ENCODE data around the gene MYH16.
"Not testable (repeated sequence)": the region's sequence is repeated elsewhere in the genome, so short reads cannot be mapped to it uniquely, and the experiment has no call there.

MYH16 gene

DNA sequence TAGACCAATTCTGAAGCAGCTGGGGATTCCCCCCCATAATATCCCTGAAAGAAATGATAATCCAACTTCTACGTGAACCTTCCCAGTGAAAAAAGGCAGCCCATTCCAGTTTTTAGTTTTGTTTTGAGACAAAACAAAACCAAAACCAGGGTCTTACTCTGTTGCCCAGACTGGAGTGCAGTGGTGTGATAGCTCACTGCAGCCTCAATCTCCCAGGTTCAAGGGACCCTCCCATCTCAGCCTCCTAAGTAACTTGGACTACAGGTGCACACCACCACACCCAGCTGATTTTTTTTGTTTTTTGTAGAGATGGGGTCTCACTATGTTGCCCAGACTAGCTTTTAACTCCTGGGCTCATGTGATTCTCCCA is 40.5 kb downstream of the MYH16 start:
- Histone ChIP-seq H3K9ac (ENCODE audit: low read length) (no peak overlapping the region), H3K4me3 (ENCODE audit: low read length) (no peak overlapping the region), H3K27ac (ENCODE audit: low read depth, low read length) (no peak overlapping the region), H3K4me1 (ENCODE audit: control insufficient read depth, insufficient read depth, low read length) (no peaks in the 10 kb centered on the region), H3K27me3 (ENCODE audit: control insufficient read depth, insufficient read depth, low read length) (no peaks in the 10 kb centered on the region), H3K36me3 (ENCODE audit: control insufficient read depth, insufficient read depth, low read length) (no peaks in the 10 kb centered on the region)

DNA sequence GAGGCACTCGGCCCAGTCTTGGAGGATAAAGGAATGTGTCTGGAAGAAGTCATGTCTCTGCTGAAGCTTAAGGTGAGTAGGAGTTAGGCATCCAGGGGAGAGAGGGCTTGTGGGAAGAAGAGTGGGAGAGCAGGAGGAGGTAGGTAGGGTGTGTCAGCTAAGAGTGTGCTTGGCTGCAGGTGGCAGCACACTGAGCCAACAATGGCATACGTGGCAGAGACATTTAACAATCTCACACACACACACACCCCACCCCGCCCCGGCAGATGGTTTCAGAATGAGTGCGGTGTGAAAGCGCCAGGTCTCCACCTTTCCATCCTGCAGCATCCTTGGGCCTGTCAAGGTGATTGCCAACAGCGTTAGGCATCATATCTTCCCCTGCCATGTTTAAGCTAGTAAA is 41.9 kb downstream of the MYH16 start:
- no peak overlapping the region for H3K4me3 ChIP-seq (ENCODE audit: low read length)
- no peaks in the 10 kb centered on the region for H3K36me3 ChIP-seq (ENCODE audit: control insufficient read depth, insufficient read depth, low read length)
- H3K27ac ChIP-seq (ENCODE audit: low read depth, low read length) = no peak overlapping the region
- no peaks in the 10 kb centered on the region for H3K4me1 ChIP-seq (ENCODE audit: control insufficient read depth, insufficient read depth, low read length)
- no peak overlapping the region for H3K9ac ChIP-seq (ENCODE audit: low read length)
- H3K27me3 ChIP-seq (ENCODE audit: control insufficient read depth, insufficient read depth, low read length) = no peaks in the 10 kb centered on the region

- Histone ChIP-seq H3K4me1 (ENCODE audit: control insufficient read depth, insufficient read depth, low read length) (peaks cover 2% of the 10 kb centered on the region), H3K27me3 (ENCODE audit: control insufficient read depth, insufficient read depth, low read length) (no peaks in the 10 kb centered on the region), H3K9ac (ENCODE audit: low read length) (no peak overlapping the region)
Observed at GRCh38 chr7:99320371-99320770, 47.7 kb downstream of the MYH16 start.

DNA sequence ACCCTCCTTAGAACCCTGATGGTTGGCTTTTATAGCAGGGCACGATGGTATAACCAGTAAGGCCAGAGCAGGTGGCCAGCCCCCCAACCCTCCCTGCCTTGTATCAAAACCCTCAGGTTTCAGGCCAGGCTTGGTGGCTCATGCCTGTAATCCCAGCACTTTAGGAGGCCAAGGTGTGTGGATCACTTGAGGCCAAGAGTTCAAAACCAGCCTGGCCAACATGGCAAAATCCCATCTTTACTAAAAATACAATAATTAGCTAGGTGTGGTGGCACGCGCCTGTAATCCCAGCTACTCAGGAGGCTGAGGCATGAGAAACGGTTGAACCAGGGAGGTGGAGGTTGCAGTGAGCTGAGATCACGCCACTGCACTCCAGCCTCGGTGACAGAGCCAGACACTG is 50.0 kb downstream of the MYH16 start:
- not testable (repeated sequence) for H3K27ac ChIP-seq (ENCODE audit: low read depth, low read length); H3K36me3 ChIP-seq (ENCODE audit: control insufficient read depth, insufficient read depth, low read length); H3K27me3 ChIP-seq (ENCODE audit: control insufficient read depth, insufficient read depth, low read length); H3K9ac ChIP-seq (ENCODE audit: low read length); H3K4me3 ChIP-seq (ENCODE audit: low read length); H3K4me1 ChIP-seq (ENCODE audit: control insufficient read depth, insufficient read depth, low read length)

More at GRCh38 chr7:99320371-99320770, 47.7 kb downstream of the MYH16 start:
- Histone ChIP-seq H3K4me3 (ENCODE audit: low read length) (no peak overlapping the region), H3K36me3 (ENCODE audit: control insufficient read depth, insufficient read depth, low read length) (no peaks in the 10 kb centered on the region), H3K27ac (ENCODE audit: low read depth, low read length) (no peak overlapping the region)

- Histone ChIP-seq H3K27me3 (ENCODE audit: control insufficient read depth, insufficient read depth, low read length) (no peaks in the 10 kb centered on the region), H3K36me3 (ENCODE audit: control insufficient read depth, insufficient read depth, low read length) (no peaks in the 10 kb centered on the region), H3K4me1 (ENCODE audit: control insufficient read depth, insufficient read depth, low read length) (peaks cover 6% of the 10 kb centered on the region), H3K27ac (ENCODE audit: low read depth, low read length) (no peak overlapping the region), H3K4me3 (ENCODE audit: low read length) (no peak overlapping the region), H3K9ac (ENCODE audit: low read length) (no peak overlapping the region)
Observed at GRCh38 chr7:99324559-99324958, 51.9 kb downstream of the MYH16 start.

- peak overlapping the region; percentile 98 for H3K4me3 ChIP-seq (ENCODE audit: low read length)
- H3K4me1 ChIP-seq (ENCODE audit: control insufficient read depth, insufficient read depth, low read length) = peaks cover 6% of the 10 kb centered on the region
Observed at GRCh38 chr7:99325001-99325493, 52.4 kb downstream of the MYH16 start.

GRCh38 chr7:99325592-99326407 is 53.2 kb downstream of the MYH16 start, which contains the start of gene ARPC1A:
TSS of gene ARPC1A (plus strand) at chr7:99325898. CDS start at chr7:99333354, 7,456 bp downstream.
- Histone ChIP-seq H3K4me1 (ENCODE audit: control insufficient read depth, insufficient read depth, low read length) (peaks cover 6% of the 10 kb centered on the region), H3K4me3 (ENCODE audit: low read length) (peak within 1 kb of the TSS; percentile 98), H3K27ac (ENCODE audit: low read depth, low read length) (peak within 1 kb of the TSS; percentile 87), H3K9ac (ENCODE audit: low read length) (peak within 1 kb of the TSS; percentile 91), H3K36me3 (ENCODE audit: control insufficient read depth, insufficient read depth, low read length) (no peaks in the 10 kb centered on the region), H3K27me3 (ENCODE audit: control insufficient read depth, insufficient read depth, low read length) (no peaks in the 10 kb centered on the region)

More at GRCh38 chr7:99325001-99325493, 52.4 kb downstream of the MYH16 start:
- Histone ChIP-seq H3K27ac (ENCODE audit: low read depth, low read length) (peak overlapping the region; percentile 87), H3K9ac (ENCODE audit: low read length) (peak overlapping the region; percentile 91), H3K27me3 (ENCODE audit: control insufficient read depth, insufficient read depth, low read length) (no peaks in the 10 kb centered on the region), H3K36me3 (ENCODE audit: control insufficient read depth, insufficient read depth, low read length) (no peaks in the 10 kb centered on the region)

GRCh38 chr7:99326408-99326782 is 53.8 kb downstream of the MYH16 start:
- peaks cover 6% of the 10 kb centered on the region for H3K4me1 ChIP-seq (ENCODE audit: control insufficient read depth, insufficient read depth, low read length)
- H3K4me3 ChIP-seq (ENCODE audit: low read length) = peak overlapping the region; percentile 98
- H3K9ac ChIP-seq (ENCODE audit: low read length) = peak overlapping the region; percentile 91
- no peaks in the 10 kb centered on the region for H3K36me3 ChIP-seq (ENCODE audit: control insufficient read depth, insufficient read depth, low read length)
- no peak overlapping the region for H3K27ac ChIP-seq (ENCODE audit: low read depth, low read length)
- no peaks in the 10 kb centered on the region for H3K27me3 ChIP-seq (ENCODE audit: control insufficient read depth, insufficient read depth, low read length)

DNA sequence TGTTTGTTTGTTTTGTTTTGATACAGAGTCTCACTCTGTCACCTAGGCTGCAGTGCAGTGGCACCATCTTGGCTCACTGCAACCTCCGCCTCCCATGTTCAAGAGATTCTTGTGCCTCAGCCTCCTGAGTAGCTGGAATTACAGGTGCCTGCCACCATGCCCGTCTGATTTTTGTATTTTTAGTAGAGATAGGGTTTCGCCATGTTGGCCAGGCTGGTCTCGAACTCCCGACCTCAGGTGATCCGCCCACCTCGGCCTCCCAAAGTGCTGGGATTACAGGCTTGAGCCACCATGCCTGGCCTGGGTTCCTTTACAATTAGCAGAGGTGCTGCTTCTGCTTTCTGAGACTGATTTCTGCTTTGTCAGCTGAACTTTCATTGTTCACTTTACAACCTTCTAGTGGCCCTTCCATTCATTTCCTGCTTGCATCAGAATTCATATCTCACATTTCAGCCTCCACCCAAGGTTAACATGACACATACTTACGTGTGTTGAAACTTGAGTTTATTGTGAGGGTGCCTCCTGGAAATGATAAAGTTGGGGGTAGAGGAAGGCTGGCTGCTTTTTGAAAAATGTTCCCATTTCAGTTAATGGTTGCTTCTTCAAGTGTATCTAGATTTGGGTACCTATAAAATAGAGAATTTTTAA is 57.8 kb downstream of the MYH16 start:
- not testable (repeated sequence) for H3K27me3 ChIP-seq (ENCODE audit: control insufficient read depth, insufficient read depth, low read length); H3K36me3 ChIP-seq (ENCODE audit: control insufficient read depth, insufficient read depth, low read length); H3K9ac ChIP-seq (ENCODE audit: low read length); H3K4me1 ChIP-seq (ENCODE audit: control insufficient read depth, insufficient read depth, low read length); H3K4me3 ChIP-seq (ENCODE audit: low read length); H3K27ac ChIP-seq (ENCODE audit: low read depth, low read length)

- Histone ChIP-seq H3K27ac (ENCODE audit: low read depth, low read length) (no peak overlapping the region), H3K9ac (ENCODE audit: low read length) (no peak overlapping the region), H3K4me1 (ENCODE audit: control insufficient read depth, insufficient read depth, low read length) (peaks cover 4% of the 10 kb centered on the region), H3K4me3 (ENCODE audit: low read length) (no peak overlapping the region), H3K27me3 (ENCODE audit: control insufficient read depth, insufficient read depth, low read length) (no peaks in the 10 kb centered on the region), H3K36me3 (ENCODE audit: control insufficient read depth, insufficient read depth, low read length) (peaks cover 3% of the 10 kb centered on the region)
Observed at GRCh38 chr7:99331002-99331401, 58.4 kb downstream of the MYH16 start.

GRCh38 chr7:99339595-99339994 is 67.0 kb downstream of the MYH16 start:
- H3K27me3 ChIP-seq (ENCODE audit: control insufficient read depth, insufficient read depth, low read length) = no peaks in the 10 kb centered on the region
- no peak overlapping the region for H3K27ac ChIP-seq (ENCODE audit: low read depth, low read length)
- peaks cover 13% of the 10 kb centered on the region for H3K36me3 ChIP-seq (ENCODE audit: control insufficient read depth, insufficient read depth, low read length)
- no peak overlapping the region for H3K9ac ChIP-seq (ENCODE audit: low read length)
- H3K4me3 ChIP-seq (ENCODE audit: low read length) = no peak overlapping the region
- H3K4me1 ChIP-seq (ENCODE audit: control insufficient read depth, insufficient read depth, low read length) = no peaks in the 10 kb centered on the region

DNA sequence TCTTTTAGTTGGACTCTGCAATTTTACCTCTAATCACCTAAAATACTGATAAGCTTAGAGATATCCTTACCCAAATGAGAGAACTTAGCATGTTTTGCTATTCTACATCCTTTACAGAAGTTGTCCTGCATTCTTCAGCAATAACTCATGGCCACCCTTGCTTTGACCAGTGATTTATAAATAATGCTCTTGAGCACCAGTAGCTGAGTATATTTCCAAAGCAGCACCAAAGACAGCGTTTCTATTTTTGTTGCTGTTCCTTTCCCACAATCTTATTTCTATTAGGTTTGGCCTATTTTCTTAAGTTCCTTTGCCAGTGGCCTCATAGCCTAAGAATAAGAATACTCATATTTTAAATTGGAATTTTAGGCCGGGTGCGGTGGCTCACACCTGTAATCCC is 68.0 kb downstream of the MYH16 start:
- Histone ChIP-seq H3K27ac (ENCODE audit: low read depth, low read length) (no peak overlapping the region), H3K4me1 (ENCODE audit: control insufficient read depth, insufficient read depth, low read length) (no peaks in the 10 kb centered on the region), H3K9ac (ENCODE audit: low read length) (no peak overlapping the region), H3K27me3 (ENCODE audit: control insufficient read depth, insufficient read depth, low read length) (no peaks in the 10 kb centered on the region), H3K4me3 (ENCODE audit: low read length) (no peak overlapping the region), H3K36me3 (ENCODE audit: control insufficient read depth, insufficient read depth, low read length) (peaks cover 16% of the 10 kb centered on the region)
